T-helper 2 cell treated with Interferon-gamma antibody and Interleukin-4, amounts not matched to agents 100 ng/mL and 5 ng/mL, for 36 hours (primary cell): Measurements from ENCODE around the gene TOPORS. TPM values are rescaled to one million over a fixed set of nuclear protein-coding genes. Genes with fewer than 3 reads are reported as not detected.
"Not testable (repeated sequence)": the region's sequence is repeated elsewhere in the genome, so short reads cannot be mapped to it uniquely, and the experiment has no call there.

Experiments used
- intact Hi-C: fragments of 100-400 bp; cut with micrococcal nuclease; formaldehyde crosslinking; loops from one replicate; pipeline ENCODE4 v1.15.1; 2023
- total RNA-seq: library from RNA; stranded (reverse); gene quantifications from 2 replicates; pipeline ENCODE4 v1.2.3, GENCODE V29; 2022

The TOPORS gene
- total RNA-seq, 1 donor from 2014 or later: 12.0 TPM

- intact Hi-C loops: loop anchor here (5.0 kb wide), 1 partner anchor 597 kb away; the partner anchor contains the start of gene B4GALT1
Measured at GRCh38 chr9:32570262-32570661, 17.9 kb upstream of the TOPORS start.

- intact Hi-C loops: no loop called here
Measured at GRCh38 chr9:32566770-32567169, 14.4 kb upstream of the TOPORS start.

- intact Hi-C loops: no loop called here
Measured at GRCh38 chr9:32565967-32566366, 13.6 kb upstream of the TOPORS start.

GRCh38 chr9:32558408-32558934 lies 6.1 kb upstream of the TOPORS start:
- intact Hi-C loops: no loop called here

GRCh38 chr9:32554591-32554990 lies 2.2 kb upstream of the TOPORS start:
- intact Hi-C loops: loop anchor here (5.0 kb wide), 1 partner anchor 1263 kb away; the partner anchor contains the start of gene UBE2R2

GRCh38 chr9:32554107-32554506 lies 1.7 kb upstream of the TOPORS start:
- intact Hi-C loops: loop anchor here (5.0 kb wide), 1 partner anchor 1263 kb away; the partner anchor contains the start of gene UBE2R2

GRCh38 chr9:32551276-32552051 lies 922 bp downstream of the TOPORS start:
- intact Hi-C loops: loop anchor here (1.0 to 5.0 kb wide), 9 partner anchors 21 to 1266 kb away; partner anchors contain the start of genes ACO1, APTX, B4GALT1 and DNAJA1

GRCh38 chr9:32550562-32551275 lies 1.7 kb downstream of the TOPORS start:
- intact Hi-C loops: loop anchor here (1.0 to 5.0 kb wide), 5 partner anchors 24 to 1267 kb away; partner anchors contain the start of genes APTX, DNAJA1, RIGI and SMU1

- intact Hi-C loops: loop anchor here (2.0 to 5.0 kb wide), 2 partner anchors 527 to 1267 kb away; partner anchors contain the start of genes SMU1 and UBE2R2
Measured at GRCh38 chr9:32550150-32550561, 2.2 kb downstream of the TOPORS start.

GRCh38 chr9:32548213-32548612 lies 4.2 kb downstream of the TOPORS start:
- intact Hi-C loops: not testable (repeated sequence)

- intact Hi-C loops: no loop called here
Measured at GRCh38 chr9:32545884-32546283, 6.5 kb downstream of the TOPORS start.

GRCh38 chr9:32543047-32543446 lies 9.3 kb downstream of the TOPORS start:
- intact Hi-C loops: no loop called here

- intact Hi-C loops: loop anchor here (10.0 kb wide), 1 partner anchor 69 kb away; no protein-coding TSS in a partner anchor
Measured at GRCh38 chr9:32533816-32534215, 18.6 kb downstream of the TOPORS start.

- intact Hi-C loops: loop anchor here (10.0 kb wide), 1 partner anchor 69 kb away; no protein-coding TSS in a partner anchor
Measured at GRCh38 chr9:32533336-32533735, 19.1 kb downstream of the TOPORS start.

GRCh38 chr9:32526707-32527048 lies 25.7 kb downstream of the TOPORS start:
- intact Hi-C loops: loop anchor here (1.0 kb wide), 4 partner anchors 25 to 147 kb away; partner anchors contain the start of genes ACO1 and NDUFB6

- intact Hi-C loops: loop anchor here (1.0 kb wide), 4 partner anchors 25 to 147 kb away; partner anchors contain the start of genes ACO1 and NDUFB6
Measured at GRCh38 chr9:32526041-32526706, 26.2 kb downstream of the TOPORS start, which contains the start of gene RIGI. RIGI (minus strand) TSS chr9:32526196; CDS start chr9:32526166, 30 bp downstream.

GRCh38 chr9:32525709-32526030 lies 26.7 kb downstream of the TOPORS start:
- intact Hi-C loops: loop anchor here (1.0 kb wide), 4 partner anchors 26 to 146 kb away; partner anchors contain the start of genes ACO1 and NDUFB6

- intact Hi-C loops: no loop called here
Measured at GRCh38 chr9:32524892-32525708, 27.3 kb downstream of the TOPORS start.

GRCh38 chr9:32524558-32524891 lies 27.9 kb downstream of the TOPORS start:
- intact Hi-C loops: not testable (repeated sequence)

- intact Hi-C loops: no loop called here
Measured at GRCh38 chr9:32523910-32524309, 28.5 kb downstream of the TOPORS start.
